Astrocyte of the spinal cord (primary cell): Measurements from ENCODE around the gene NFKBIL1.

Experiments used
- DNase-seq: peaks from one replicate; pipeline ENCODE4 v3.0.0; 2011; ENCODE audit warnings: low read depth, low spot score
- H3K4me3 ChIP-seq: 2 replicates; pipeline ENCODE4 v1.5.1; 2011; ENCODE audit warnings: low read depth, mild to moderate bottlenecking, low read length, moderate library complexity
- CTCF ChIP-seq: IDR thresholded peaks from 2 replicates; pipeline ENCODE4 v1.5.1; 2012; ENCODE audit warnings: low read depth, mild to moderate bottlenecking, low read length, inconsistent platforms
- in situ Hi-C: cut with HindIII; loops from 2 replicates; pipeline ENCODE4 v1.10.0; 2017; ENCODE audit warnings: low sequenced_read_pairs

NFKBIL1 gene

GRCh38 chr6:31576897-31577578, 29.6 kb downstream of the NFKBIL1 start:
- no peak for DNase-seq
- in situ Hi-C loops = no loop called here
- no peak overlapping the region for H3K4me3 ChIP-seq

GRCh38 chr6:31577579-31577966, 30.2 kb downstream of the NFKBIL1 start:
- in situ Hi-C loops = no loop called here

More at GRCh38 chr6:31576897-31577578, 29.6 kb downstream of the NFKBIL1 start:
- no peak for TF ChIP-seq CTCF

GRCh38 chr6:31578184-31579118, 31.0 kb downstream of the NFKBIL1 start:
- DNase-seq = no peak

More at GRCh38 chr6:31577579-31577966, 30.2 kb downstream of the NFKBIL1 start:
- DNase-seq = no peak
- H3K4me3 ChIP-seq = no peak overlapping the region
- no peak for TF ChIP-seq CTCF

GRCh38 chr6:31579119-31579505, 31.7 kb downstream of the NFKBIL1 start:
- DNase-seq = no peak
- no peak for TF ChIP-seq CTCF
- in situ Hi-C loops = no loop called here
- no peak overlapping the region for H3K4me3 ChIP-seq

More at GRCh38 chr6:31578184-31579118, 31.0 kb downstream of the NFKBIL1 start:
- no peak for TF ChIP-seq CTCF
- no peak overlapping the region for H3K4me3 ChIP-seq
- in situ Hi-C loops = no loop called here

- in situ Hi-C loops = no loop called here
- no peak for TF ChIP-seq CTCF
- H3K4me3 ChIP-seq = no peak overlapping the region
- no peak for DNase-seq
Observed at GRCh38 chr6:31579546-31580437, 32.4 kb downstream of the NFKBIL1 start.

GRCh38 chr6:31580438-31580740, 33.0 kb downstream of the NFKBIL1 start:
- H3K4me3 ChIP-seq = peak overlapping the region; percentile 84
- in situ Hi-C loops = no loop called here
- no peak for DNase-seq
- TF ChIP-seq CTCF = no peak
